HepG2 (cell line): ENCODE data around the gene FANCE. TPM values are rescaled to one million over a fixed set of nuclear protein-coding genes. Genes with fewer than 3 reads are reported as not detected.

Experiments used
- ATAC-seq: fragments of 200-7000 bp; cut with Tn5 transposase; 3 replicates; pipeline ENCODE4 v1.9.1; 2020; ENCODE audit warnings: mild to moderate bottlenecking, moderate library complexity
- BruUV-seq: library from RNA; stranded (reverse); fragments of 400-500 nt; replicated peaks from 2 replicates; lab custom pipeline; 2021; lab: Mats Ljungman, UMichigan
- CTCF ChIA-PET: fragments of 300-600 bp; formaldehyde crosslinking; extraction: SDS; loops from one replicate; lab custom pipeline; 2021; ENCODE audit warnings: low total read pairs, inconsistent platforms, low intra/inter-chr PET ratio; lab: Yijun Ruan, JAX
- POLR2A ChIA-PET: fragments of 350-600 bp; sonication (Branson Sonifier 250); formaldehyde crosslinking; loops from one replicate; lab custom pipeline; 2020; ENCODE audit warnings: antibody characterized with exemption, inconsistent platforms; lab: Yijun Ruan, JAX
- DNase-seq: peaks from one replicate; pipeline ENCODE4 v3.0.0-alpha.2; 2015; ENCODE audit warnings: low spot score
- FAIRE-seq: peaks from 3 replicates; lab custom pipeline; 2011; peaks lifted over from hg19 to GRCh38; lab: Jason Lieb, UNC
- H2AFZ ChIP-seq: one replicate; pipeline ENCODE4 v1.6.1; 2011; ENCODE audit warnings: low read length, inconsistent platforms
- H3K27ac ChIP-seq: fragments of 300-600 bp; 3 replicates; pipeline ENCODE4 v1.8.0; 2011; ENCODE audit warnings: mixed run types, mild to moderate bottlenecking, mixed read lengths, low read length, inconsistent platforms; ENCODE audit not compliant: insufficient read depth; ENCODE audit errors: extremely low read length
- H3K27me3 ChIP-seq, 2 experiments: fragments of 200-600 bp in 1 of 2; 2 replicates in 1 of 2; 3 replicates in 1 of 2; pipeline versions ENCODE4 v1.6.0 to v1.8.0; 2011; ENCODE audit warnings: low read length in 2 of 2, mild to moderate bottlenecking in 2 of 2, moderate library complexity in 2 of 2, inconsistent platforms in 1 of 2; ENCODE audit not compliant: insufficient read depth in 2 of 2, control insufficient read depth in 1 of 2
- H3K36me3 ChIP-seq, 2 experiments: fragments of 200-600 bp in 1 of 2; replicated peaks in 1 of 2; 2 replicates in 1 of 2; 3 replicates in 1 of 2; pipeline versions ENCODE4 v1.5.1 to v1.8.0; 2011; ENCODE audit warnings: low read length in 2 of 2, inconsistent platforms in 1 of 2; ENCODE audit not compliant: insufficient read depth in 2 of 2, control insufficient read depth in 1 of 2
- H3K4me1 ChIP-seq: 2 replicates; pipeline ENCODE4 v1.5.1; 2012; ENCODE audit warnings: low read length, inconsistent platforms; ENCODE audit not compliant: insufficient read depth
- H3K4me2 ChIP-seq: 2 replicates; pipeline ENCODE4 v1.6.0; 2011; ENCODE audit warnings: low read depth, low read length, inconsistent platforms
- H3K4me3 ChIP-seq, 3 experiments: fragments of 200-600 bp in 1 of 3; sonication (generic), shearing (Covaris generic) in 1 of 3; replicated peaks in 1 of 3; 2 replicates each; pipeline ENCODE4 v1.5.1; 2011 to 2016; ENCODE audit warnings: low read length in 3 of 3, inconsistent platforms in 2 of 3, low read depth in 2 of 3, mild to moderate bottlenecking in 2 of 3, control low read depth in 1 of 3, mixed read lengths in 1 of 3; ENCODE audit not compliant: insufficient read depth in 1 of 3
- H3K79me2 ChIP-seq: one replicate; pipeline ENCODE4 v1.6.1; 2011; ENCODE audit warnings: low read length, inconsistent platforms; ENCODE audit not compliant: insufficient read depth
- H3K9ac ChIP-seq: 2 replicates; pipeline ENCODE4 v1.6.0; 2011; ENCODE audit warnings: mild to moderate bottlenecking, low read depth, low read length, inconsistent platforms; ENCODE audit not compliant: insufficient read depth
- H3K9me3 ChIP-seq: 2 replicates; pipeline ENCODE4 v1.5.1; 2012; ENCODE audit warnings: mild to moderate bottlenecking, low read length
- H4K20me1 ChIP-seq: 2 replicates; pipeline ENCODE4 v1.6.0; 2011; ENCODE audit warnings: inconsistent platforms, mild to moderate bottlenecking, low read length, moderate library complexity; ENCODE audit not compliant: insufficient read depth
- ARNTL ChIP-seq: sonication (generic); formaldehyde crosslinking; IDR thresholded peaks from 2 replicates; pipeline ENCODE4 v1.4.0; 2020; ENCODE audit warnings: mild to moderate bottlenecking, missing genetic modification reagents
- KLF9 ChIP-seq: IDR thresholded peaks from 2 replicates; pipeline ENCODE4 v1.6.1; 2016; ENCODE audit warnings: low read depth
- PCBP1 ChIP-seq: fragments of 200-400 bp; formaldehyde crosslinking; IDR thresholded peaks from 2 replicates; pipeline ENCODE4 v1.6.1; 2017; ENCODE audit warnings: mild to moderate bottlenecking, low read depth, low read length, borderline replicate concordance
- POLR2AphosphoS2 ChIP-seq: IDR thresholded peaks from 2 replicates; pipeline ENCODE4 v1.6.1; 2011; ENCODE audit warnings: low read depth, low read length, improper control_type of control experiment
- POLR2G ChIP-seq: fragments of 200-400 bp; formaldehyde crosslinking; IDR thresholded peaks from 2 replicates; pipeline ENCODE4 v1.6.1; 2018; ENCODE audit warnings: mild to moderate bottlenecking, low read depth, low read length, moderate library complexity
- RBM22 ChIP-seq: fragments of 200-400 bp; formaldehyde crosslinking; optimal IDR thresholded peaks from 2 replicates; pipeline ENCODE3; 2017; ENCODE audit warnings: mild to moderate bottlenecking, low read length, moderate library complexity
- ZNF780A ChIP-seq: sonication (generic); formaldehyde crosslinking; IDR thresholded peaks from 2 replicates; pipeline ENCODE4 v1.8.0; 2022; ENCODE audit warnings: mild to moderate bottlenecking, missing genetic modification reagents, moderate library complexity
- WGBS: methylation state at CpG from one replicate; pipeline ENCODE4 v1.1.6; 2017; ENCODE audit warnings: low lambda C conversion rate; 5-methylcytosine and 5-hydroxymethylcytosine counted together
- in situ Hi-C: cut with HindIII; loops from 2 replicates; pipeline ENCODE4 v1.10.0; 2017; ENCODE audit warnings: low pct_unique_long_range_greater_than_20kb; ENCODE audit not compliant: extremely low pct_ligation_motif_present
- intact Hi-C: fragments of 100-400 bp; cut with micrococcal nuclease; formaldehyde crosslinking; loops from one replicate; pipeline ENCODE4 v1.10.0; 2022; ENCODE audit not compliant: unreplicated experiment
- polyA plus RNA-seq, 8 experiments: library from polyadenylated mRNA; depleted of rRNA in 3 of 8; stranded (reverse) in 7 of 8; unstranded in 1 of 8; fragments of >200 nt; fragmentation: Illumina TruSeq in 4 of 8; extraction: Trizol in 4 of 8; gene quantifications; 2 replicates each; pipeline versions ENCODE4 v1.2.1 to v1.2.3, GENCODE V29; 2011 to 2016; ENCODE audit warnings: low read depth in 4 of 8, missing spikeins in 1 of 8, mixed read lengths in 1 of 8; ENCODE audit not compliant: insufficient read depth in 1 of 8
- total RNA-seq, 5 experiments: library from RNA; depleted of rRNA; stranded (reverse); fragments of >200 nt; fragmentation: Illumina TruSeq; extraction: Trizol; gene quantifications; 2 replicates each; pipeline ENCODE4 v1.2.3, GENCODE V29; 2016; ENCODE audit warnings: low read depth in 1 of 5

The FANCE gene
- total and polyA plus RNA-seq, 2 of the 13 experiments (the other 11 are each of a cell fraction or from before 2014, with no cell fraction given) = 7.1 to 11.2 TPM

- no peaks in the 10 kb centered on the region for H3K27me3 ChIP-seq
- H4K20me1 ChIP-seq = peaks cover 36% of the 10 kb centered on the region
- H3K36me3 ChIP-seq = peaks cover 8 to 33% of the 10 kb centered on the region in 2 experiments
- TF ChIP-seq POLR2AphosphoS2 (peak; percentile 9; the same call in 1 of the 2 replicates), PCBP1 (0 out of 2 replicates have a peak, but pooled peaks have one; percentile 7), KLF9 (CRISPR knock-in tag) (no peak)
- H3K79me2 ChIP-seq = peaks cover 11% of the 10 kb centered on the region
- WGBS = 98% methylated on average over 17 of the region's 20 CpGs
- peaks cover 46% of the 10 kb centered on the region for H3K4me1 ChIP-seq
- DNase-seq = no peak
- BruUV-seq = TSS peak; percentile 22
- intact Hi-C loops = no loop called here
- ATAC-seq = peak; percentile 8
- no peak overlapping the region for H2AFZ ChIP-seq
- H3K4me2 ChIP-seq = no peak overlapping the region
- ChIA-PET CTCF (no interaction called here), POLR2A (interaction anchor here (9.7 kb wide), 1 partner anchor 22 kb away, joined by 88 read pairs; the partner anchor contains the start of gene TEAD3)
- no peak overlapping the region for H3K4me3 ChIP-seq
- no peaks in the 10 kb centered on the region for H3K9me3 ChIP-seq
- H3K9ac ChIP-seq = no peak overlapping the region
- no peak overlapping the region for H3K27ac ChIP-seq
- FAIRE-seq = no peak
- in situ Hi-C loops = no loop called here
These were observed 22.9 kb downstream of the FANCE start for GRCh38 chr6:35474942-35475570.

GRCh38 chr6:35475573-35475972 lies 23.4 kb downstream of the FANCE start:
- no peak for DNase-seq
- POLR2A ChIA-PET = interaction anchor here (9.7 kb wide), 1 partner anchor 22 kb away, joined by 88 read pairs; the partner anchor contains the start of gene TEAD3
- Histone ChIP-seq H3K36me3 (peaks cover 9 to 31% of the 10 kb centered on the region in 2 experiments), H3K9me3 (no peaks in the 10 kb centered on the region), H2AFZ (no peak overlapping the region), H3K79me2 (peaks cover 6% of the 10 kb centered on the region), H3K4me3 (no peak overlapping the region), H3K27me3 (no peaks in the 10 kb centered on the region), H3K4me1 (peaks cover 41% of the 10 kb centered on the region), H3K9ac (no peak overlapping the region), H3K27ac (no peak overlapping the region), H3K4me2 (no peak overlapping the region), H4K20me1 (peaks cover 31% of the 10 kb centered on the region)
- WGBS = 100% methylated on average over 2 of the region's 4 CpGs
- FAIRE-seq = no peak
- TF ChIP-seq POLR2G (peak; percentile 52; the same call in 1 of the 2 replicates), ARNTL (CRISPR knock-in tag) (no peak), ZNF780A (no peak), RBM22 (no peak)
- CTCF ChIA-PET = no interaction called here
- in situ Hi-C loops (no loop called here), intact Hi-C loops (no loop called here)
- BruUV-seq = no TSS peak
- peak; percentile 8 for ATAC-seq
